Measurements from ENCODE around the gene ADCY9.

ADCY9 gene

GRCh38 chr16:4003166-4003565 lies 113.1 kb downstream of the ADCY9 start:
- no peak for DNase-seq (ENCODE audit: low read depth)

- DNase-seq (ENCODE audit: low read depth) = no peak
These were observed 114.1 kb downstream of the ADCY9 start for GRCh38 chr16:4002121-4002520.

DNA sequence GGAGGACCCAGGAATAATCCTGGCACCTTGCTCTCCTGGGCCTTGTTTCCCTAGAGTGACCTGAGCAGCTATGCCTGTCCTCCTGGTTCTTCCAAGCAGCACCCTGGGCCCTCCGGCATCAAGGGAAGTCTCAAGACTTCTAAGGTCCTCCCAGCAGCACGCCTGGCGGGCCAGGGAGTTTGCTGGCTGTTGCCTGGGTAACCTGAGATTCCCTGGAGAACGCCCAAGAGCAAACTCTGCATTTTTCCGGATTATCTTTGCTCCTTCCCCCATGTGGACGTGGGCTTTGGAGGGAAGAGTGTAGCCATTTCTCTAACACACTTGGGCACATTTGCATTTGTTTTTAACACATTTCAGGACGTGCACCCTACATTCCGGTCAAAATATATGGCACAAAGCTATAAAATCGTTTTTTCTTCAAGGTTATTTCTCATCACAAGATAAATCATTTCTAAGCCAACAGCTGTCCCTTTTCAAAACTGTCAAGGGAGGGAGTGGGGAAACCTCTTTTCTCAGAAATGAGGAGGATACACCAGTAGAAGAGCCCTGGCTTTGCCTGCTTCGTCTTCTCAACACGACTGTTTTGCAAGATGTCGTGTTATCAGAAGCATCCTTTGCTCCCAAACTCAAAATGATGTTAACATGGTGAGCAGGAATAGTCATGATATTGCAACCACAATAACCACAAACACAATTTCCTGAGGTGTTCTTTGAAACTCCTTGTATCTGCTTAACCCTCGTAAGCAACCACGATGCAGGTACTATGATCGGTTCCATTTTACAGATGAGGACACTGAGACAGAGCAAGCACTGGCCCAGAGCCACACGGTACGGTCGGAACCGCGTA lies 116.5 kb downstream of the ADCY9 start:
- no peak for DNase-seq (ENCODE audit: low read depth)

- no peak for DNase-seq (ENCODE audit: low read depth)
These were observed 117.3 kb downstream of the ADCY9 start for GRCh38 chr16:3998793-3999478.

GRCh38 chr16:3997231-3997841 lies 118.9 kb downstream of the ADCY9 start:
- DNase-seq (ENCODE audit: low read depth) = no peak

DNA sequence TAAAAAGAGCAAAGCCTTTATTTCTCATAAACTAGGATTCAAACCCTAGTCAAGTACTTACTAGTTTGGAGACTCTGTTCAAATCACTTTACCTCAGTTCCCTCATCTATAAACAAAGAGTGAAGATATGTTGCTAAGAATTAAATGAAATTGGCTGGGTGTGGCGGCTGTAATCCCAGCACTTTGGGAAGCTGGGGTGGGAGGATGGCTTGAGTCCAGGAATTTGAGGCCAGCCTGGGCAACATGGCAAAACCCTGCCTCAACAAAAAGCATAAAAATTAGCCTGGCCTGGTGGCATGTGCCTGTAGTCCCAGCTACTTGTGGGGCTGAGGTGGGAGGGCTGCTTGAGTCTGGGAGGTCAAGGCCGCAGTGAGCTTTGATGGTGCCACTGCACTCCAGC lies 121.2 kb downstream of the ADCY9 start:
- no peak for DNase-seq (ENCODE audit: low read depth)

- DNase-seq (ENCODE audit: low read depth) = no peak
These were observed 123.0 kb downstream of the ADCY9 start for GRCh38 chr16:3993052-3993785.

DNA sequence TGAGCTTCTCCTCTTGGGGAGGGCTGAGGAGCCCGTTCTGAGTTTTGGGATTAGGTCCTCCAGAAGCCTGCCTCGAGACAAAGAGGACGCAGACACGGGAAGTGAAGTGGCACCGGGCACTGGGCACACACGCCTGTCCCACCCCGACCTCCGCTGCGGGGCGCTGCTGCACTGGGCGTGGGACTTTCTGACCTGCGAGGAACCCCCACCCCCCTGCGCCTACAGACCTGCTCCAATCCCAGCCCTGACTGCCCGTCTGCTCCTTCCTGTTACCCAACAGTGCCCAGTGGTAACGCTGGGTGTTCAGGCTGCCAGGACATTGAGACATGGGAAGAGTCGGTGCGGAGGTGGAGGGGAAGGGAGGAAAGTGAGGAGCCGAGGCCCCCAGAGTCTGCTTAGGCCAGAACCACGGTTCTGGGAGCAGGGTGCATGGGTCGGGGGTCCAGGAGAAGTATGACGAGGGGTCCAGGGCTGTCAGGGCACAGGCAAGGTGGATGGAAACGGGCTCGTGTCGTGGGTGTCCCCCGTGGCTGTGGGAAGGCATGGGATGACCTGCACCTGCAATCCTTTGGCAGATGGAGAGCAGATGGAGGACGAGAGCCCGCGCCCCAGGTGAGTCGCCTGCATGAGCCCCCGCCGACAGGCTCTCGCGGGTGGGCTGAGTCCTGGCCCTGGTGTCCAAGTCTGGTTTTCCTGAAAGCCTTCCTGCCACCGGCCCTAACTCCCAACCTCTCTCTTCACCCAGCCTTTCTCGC lies 123.8 kb downstream of the ADCY9 start:
- no peak for DNase-seq (ENCODE audit: low read depth)

DNA sequence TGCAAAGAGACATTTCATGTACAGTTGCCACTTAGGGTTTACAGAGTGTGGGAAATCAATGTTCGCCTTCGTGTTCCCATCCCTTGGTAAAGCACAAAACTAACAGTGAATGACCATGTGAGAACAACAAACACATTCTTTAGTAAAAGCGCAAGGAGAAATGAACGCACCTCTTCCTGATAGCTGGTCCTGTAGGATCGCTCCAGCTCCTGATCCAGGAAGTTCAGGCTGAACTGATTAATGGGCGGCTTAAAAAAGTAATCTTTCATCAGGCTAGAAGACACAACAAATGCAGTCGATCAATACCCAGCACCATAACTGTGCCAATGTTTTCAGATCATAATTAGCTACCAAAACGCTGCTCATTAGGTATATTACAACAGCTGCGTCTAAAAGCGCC lies 127.4 kb downstream of the ADCY9 start:
- no peak for DNase-seq (ENCODE audit: low read depth)

GRCh38 chr16:3988011-3988410 lies 128.2 kb downstream of the ADCY9 start:
- DNase-seq (ENCODE audit: low read depth) = no peak

DNA sequence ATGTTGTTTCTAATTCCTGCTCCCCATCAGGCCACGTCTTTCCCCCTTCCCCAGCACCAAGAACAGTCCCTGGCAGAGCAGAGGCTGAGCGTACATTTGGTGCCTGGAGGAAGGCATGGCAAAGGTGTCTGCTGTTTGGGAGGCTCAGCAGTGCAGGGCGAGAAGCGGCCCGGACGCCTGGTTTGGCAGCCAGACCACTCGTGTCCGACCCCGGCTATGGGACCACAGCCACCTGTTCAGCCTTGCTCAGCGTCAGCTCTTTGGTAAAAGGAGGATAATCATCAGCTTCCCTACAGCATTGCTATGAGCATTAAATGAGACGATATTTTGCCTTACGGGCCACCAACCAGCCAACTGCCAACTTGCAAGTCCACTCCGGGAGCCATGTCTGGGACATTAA lies 129.0 kb downstream of the ADCY9 start:
- DNase-seq (ENCODE audit: low read depth) = no peak

DNA sequence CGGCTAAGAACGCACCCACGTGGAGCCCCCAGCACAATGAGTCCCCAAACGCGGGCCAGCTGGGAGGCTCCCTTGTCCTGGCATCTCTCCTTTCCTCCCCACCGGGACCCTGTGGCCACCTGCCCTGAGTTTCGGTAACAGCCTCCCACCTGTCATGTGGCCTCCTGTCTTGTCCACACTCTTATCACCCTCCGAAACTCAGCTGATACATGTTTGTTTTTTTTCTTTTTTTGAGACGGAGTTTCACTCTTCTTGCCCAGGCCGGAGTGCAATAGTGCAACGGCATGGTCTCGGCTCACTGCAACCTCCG lies 130.1 kb downstream of the ADCY9 start:
- no peak for DNase-seq (ENCODE audit: low read depth)

- DNase-seq (ENCODE audit: low read depth) = no peak
These were observed 131.9 kb downstream of the ADCY9 start for GRCh38 chr16:3984111-3985060.

GRCh38 chr16:3983081-3983520 lies 133.1 kb downstream of the ADCY9 start:
- DNase-seq (ENCODE audit: low read depth) = no peak

DNA sequence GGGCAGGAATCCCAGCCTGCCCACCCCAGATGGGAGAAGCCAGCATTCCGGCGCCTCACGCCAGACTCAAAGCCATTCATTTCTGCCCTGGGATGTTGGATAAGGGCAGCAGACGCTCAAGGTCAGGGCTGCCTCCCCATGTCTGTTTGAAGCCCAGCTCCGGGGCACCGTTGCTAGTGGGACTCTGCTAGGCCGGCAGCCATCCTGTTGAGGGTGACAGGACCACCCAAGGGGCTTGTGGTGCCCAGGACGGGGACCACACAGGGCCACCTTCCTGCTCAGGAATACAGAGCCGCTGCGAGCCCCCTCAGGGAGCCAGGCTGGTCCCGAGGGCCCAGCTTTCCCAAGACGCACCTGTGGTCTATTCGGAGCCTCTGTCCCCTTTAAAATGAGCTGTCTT lies 134.0 kb downstream of the ADCY9 start:
- no peak for DNase-seq (ENCODE audit: low read depth)

GRCh38 chr16:3980253-3981111 lies 135.8 kb downstream of the ADCY9 start:
- no peak for DNase-seq (ENCODE audit: low read depth)

DNA sequence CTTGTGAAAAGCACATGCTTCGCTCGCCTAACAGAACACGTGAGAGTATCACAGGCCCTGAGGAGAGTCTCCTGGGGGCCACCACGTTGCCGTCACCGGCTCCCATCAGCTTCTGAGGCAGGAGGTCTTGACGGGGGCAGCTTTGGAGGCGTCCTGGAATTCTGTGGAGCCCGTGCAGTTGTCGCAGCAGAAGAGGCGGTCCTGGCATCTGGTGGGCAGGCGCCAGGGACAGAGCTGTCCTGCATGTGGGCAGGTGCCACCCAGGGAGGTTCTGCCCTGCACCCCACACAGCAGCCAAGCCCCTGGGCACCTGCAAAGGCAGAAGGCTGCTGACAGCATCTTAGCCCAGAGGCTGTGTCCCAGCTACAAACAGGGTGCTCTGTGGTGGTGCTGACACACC lies 136.7 kb downstream of the ADCY9 start:
- DNase-seq (ENCODE audit: low read depth) = no peak

DNA sequence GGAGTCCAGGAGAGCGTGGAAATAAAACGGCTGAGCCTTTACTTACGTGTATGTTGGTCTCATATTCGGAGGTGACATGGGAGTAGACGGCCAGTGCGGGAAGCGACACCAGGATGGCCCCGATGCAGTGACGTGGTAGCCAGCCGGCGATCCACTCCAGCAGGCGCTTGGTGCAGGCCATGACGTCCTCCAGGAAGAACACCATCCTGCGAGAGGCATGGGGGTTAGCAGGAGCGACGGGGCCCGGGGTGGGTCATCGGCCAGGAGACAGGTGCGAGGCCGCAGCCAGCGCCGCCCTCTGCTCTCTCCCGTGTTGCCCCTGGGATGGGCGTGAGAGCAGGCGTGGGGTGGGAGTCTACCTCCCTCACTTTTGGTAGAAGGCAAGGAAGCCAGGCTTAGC lies 137.2 kb downstream of the ADCY9 start:
- DNase-seq (ENCODE audit: low read depth) = no peak

DNA sequence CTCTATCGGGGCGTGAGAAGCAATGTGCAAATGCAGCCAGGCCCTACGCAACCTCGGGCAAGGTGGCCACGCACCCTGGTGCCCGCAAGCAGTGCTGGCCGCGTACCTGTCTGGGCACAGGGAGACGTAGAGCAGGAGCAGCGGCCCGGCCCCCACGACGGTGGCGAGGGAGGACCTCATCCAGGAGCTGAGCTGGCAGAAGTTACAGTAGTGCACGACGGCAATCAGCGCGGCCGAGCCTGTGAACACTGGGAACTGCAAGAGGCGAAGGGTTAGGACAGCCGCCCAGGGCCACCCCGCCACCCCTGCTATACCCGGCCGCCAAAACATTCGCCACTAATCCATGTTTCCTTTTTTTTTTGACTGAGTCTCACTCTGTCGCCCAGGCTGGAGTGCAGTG lies 138.9 kb downstream of the ADCY9 start:
- DNase-seq (ENCODE audit: low read depth) = no peak

DNA sequence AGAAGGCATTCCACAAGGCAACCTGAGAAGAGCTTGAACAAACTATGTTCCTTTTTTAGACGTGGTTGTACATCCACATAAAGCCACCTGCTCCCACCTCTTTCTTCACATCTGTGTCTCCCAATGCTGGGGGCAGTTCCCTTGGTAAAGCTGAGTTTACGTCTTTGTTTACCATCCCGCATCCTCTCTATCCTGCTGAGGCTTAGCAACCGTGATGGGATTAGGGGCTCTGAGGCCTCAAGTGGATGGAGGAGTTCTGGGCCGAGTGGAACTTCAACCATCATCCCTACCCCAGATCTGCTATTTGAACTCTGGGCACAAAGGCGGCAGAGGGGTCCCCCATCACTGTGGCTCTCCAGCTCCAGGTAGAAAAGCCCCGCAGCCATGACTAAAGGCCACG lies 141.5 kb downstream of the ADCY9 start:
- no peak for DNase-seq (ENCODE audit: low read depth)

Measured in stimulated activated CD8-positive, alpha-beta memory T cell treated with anti-CD3 and anti-CD28 coated beads, Interleukin-15, amount 100 ng/mL, for 24 hours (primary cell).